ENCODE results near the gene RLF.

Gene RLF

GRCh38 chr1:40265919-40266318 is 104.7 kb downstream of the RLF start:
- TF ChIP-seq, protein P1, sequence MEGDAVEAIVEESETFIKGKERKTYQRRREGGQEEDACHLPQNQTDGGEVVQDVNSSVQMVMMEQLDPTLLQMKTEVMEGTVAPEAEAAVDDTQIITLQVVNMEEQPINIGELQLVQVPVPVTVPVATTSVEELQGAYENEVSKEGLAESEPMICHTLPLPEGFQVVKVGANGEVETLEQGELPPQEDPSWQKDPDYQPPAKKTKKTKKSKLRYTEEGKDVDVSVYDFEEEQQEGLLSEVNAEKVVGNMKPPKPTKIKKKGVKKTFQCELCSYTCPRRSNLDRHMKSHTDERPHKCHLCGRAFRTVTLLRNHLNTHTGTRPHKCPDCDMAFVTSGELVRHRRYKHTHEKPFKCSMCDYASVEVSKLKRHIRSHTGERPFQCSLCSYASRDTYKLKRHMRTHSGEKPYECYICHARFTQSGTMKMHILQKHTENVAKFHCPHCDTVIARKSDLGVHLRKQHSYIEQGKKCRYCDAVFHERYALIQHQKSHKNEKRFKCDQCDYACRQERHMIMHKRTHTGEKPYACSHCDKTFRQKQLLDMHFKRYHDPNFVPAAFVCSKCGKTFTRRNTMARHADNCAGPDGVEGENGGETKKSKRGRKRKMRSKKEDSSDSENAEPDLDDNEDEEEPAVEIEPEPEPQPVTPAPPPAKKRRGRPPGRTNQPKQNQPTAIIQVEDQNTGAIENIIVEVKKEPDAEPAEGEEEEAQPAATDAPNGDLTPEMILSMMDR (IDR thresholded peaks at IDR 0.05; ENCODE audit: low read depth, low read length): no peak
- no peak overlapping the region for H3K4me3 ChIP-seq (ENCODE audit: low read depth, low read length)

DNA sequence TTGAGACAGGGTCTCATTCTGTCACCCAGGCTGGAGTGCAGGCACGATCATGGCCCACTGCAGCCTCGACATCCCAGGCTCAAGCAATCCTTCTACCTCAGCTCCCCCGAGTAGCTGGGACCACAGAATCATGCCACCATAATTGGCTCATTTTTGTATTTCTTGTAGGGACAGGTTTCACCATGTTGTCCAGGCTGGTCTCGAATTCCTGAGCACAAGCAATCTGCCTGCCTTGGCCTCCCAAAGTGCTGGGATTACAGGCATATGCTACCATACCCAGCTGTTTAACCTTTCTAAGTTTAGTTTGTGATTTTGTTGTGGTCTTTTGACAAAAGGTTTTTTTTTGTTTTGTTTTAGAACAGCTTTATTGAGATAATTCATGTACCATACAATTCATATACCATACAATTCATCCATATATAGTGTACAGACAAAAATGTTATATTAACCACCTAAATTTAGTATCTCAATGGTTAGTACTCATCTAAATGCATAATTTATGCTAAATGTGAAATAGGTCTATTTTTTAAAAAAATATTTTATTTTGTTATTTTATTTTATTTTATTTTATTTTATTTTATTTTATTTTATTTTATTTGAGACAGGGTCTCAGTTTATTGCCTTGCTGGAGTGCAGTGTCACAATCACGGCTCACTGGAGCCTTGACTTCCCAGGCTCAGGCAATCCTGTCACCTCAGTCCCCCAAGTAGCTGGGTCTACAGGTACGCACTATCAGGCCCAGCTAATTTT is 105.8 kb downstream of the RLF start:
- no peak overlapping the region for H3K4me3 ChIP-seq (ENCODE audit: low read depth, low read length)
- TF ChIP-seq, protein P1 (IDR thresholded peaks at IDR 0.05; ENCODE audit: low read depth, low read length): no peak

GRCh38 chr1:40267767-40268187 is 106.6 kb downstream of the RLF start:
- no peak overlapping the region for H3K4me3 ChIP-seq (ENCODE audit: low read depth, low read length)
- TF ChIP-seq, protein P1 (IDR thresholded peaks at IDR 0.05; ENCODE audit: low read depth, low read length): no peak

GRCh38 chr1:40268211-40268610 is 107.0 kb downstream of the RLF start:
- TF ChIP-seq, protein P1 (IDR thresholded peaks at IDR 0.05; ENCODE audit: low read depth, low read length): no peak
- H3K4me3 ChIP-seq (ENCODE audit: low read depth, low read length): no peak overlapping the region

- H3K4me3 ChIP-seq (ENCODE audit: low read depth, low read length): no peak overlapping the region
These were observed 109.1 kb downstream of the RLF start for GRCh38 chr1:40270152-40270834.

GRCh38 chr1:40272653-40273213 is 111.5 kb downstream of the RLF start:
- H3K4me3 ChIP-seq (ENCODE audit: low read depth, low read length): no peak overlapping the region
- TF ChIP-seq, protein P1 (IDR thresholded peaks at IDR 0.05; ENCODE audit: low read depth, low read length): no peak

More at GRCh38 chr1:40270152-40270834, 109.1 kb downstream of the RLF start:
- TF ChIP-seq, protein P1 (IDR thresholded peaks at IDR 0.05; ENCODE audit: low read depth, low read length): no peak
